H1 (cell line): Measurements from ENCODE around the gene ZNF823. TPM values are rescaled to one million over a fixed set of nuclear protein-coding genes. Genes with fewer than 3 reads are reported as not detected.

ENCODE experiments used
- CTCF ChIP-seq, 3 experiments: IDR thresholded peaks; 1 replicate in 2 of 3; 2 replicates in 1 of 3; pipeline versions ENCODE4 v1.5.1 to v1.6.1; 2011; ENCODE audit warnings: low read length in 3 of 3, mild to moderate bottlenecking in 3 of 3, inconsistent platforms in 2 of 3, low read depth in 1 of 3, moderate library complexity in 1 of 3; ENCODE audit not compliant: insufficient read depth in 1 of 3; ENCODE audit errors: control extremely low read depth in 1 of 3
- polyA plus RNA-seq, 7 experiments: library from polyadenylated mRNA; depleted of rRNA in 3 of 7; stranded (reverse) in 5 of 7; unstranded in 2 of 7; fragments of >200 nt in 5 of 7; fragments of 200-250 nt in 2 of 7; gene quantifications; 1 replicate in 5 of 7; 2 replicates in 1 of 7; 4 replicates in 1 of 7; pipeline versions ENCODE4 v1.2.1 to v1.2.3, GENCODE V29; 2011 to 2013; ENCODE audit warnings: missing spikeins in 2 of 7, mixed read lengths in 2 of 7
- total RNA-seq: library from RNA; stranded (reverse); fragmentation: NEBNext Ultra II Directional; extraction: Animal tissue kit (Norgen Biotek cat#: 25700); gene quantifications from 2 replicates; pipeline ENCODE4 v1.2.1, GENCODE V29; 2021

The ZNF823 gene
- total and polyA plus RNA-seq, 2 of the 8 experiments (the other 6 are each of a cell fraction or from before 2014, with no cell fraction given), result 0.73 to 2.4 TPM

- peak in 1 of 3 experiments; percentile 11; a peak in 1 of 4 replicates for TF ChIP-seq CTCF (IDR thresholded peaks at IDR 0.05; ENCODE audit: control extremely low read depth in 1 of 3, insufficient read depth in 1 of 3, low read depth in 1 of 3, low read length in 3 of 3)
These were observed 591 bp downstream of the ZNF823 start (continued) for GRCh38 chr19:11737964-11738745.
